Stimulated activated CD8-positive, alpha-beta memory T cell treated with anti-CD3 and anti-CD28 coated beads, Interleukin-15, amount 100 ng/mL, for 24 hours (primary cell): Measurements from ENCODE around the gene MRPL3.

ENCODE experiments used
- DNase-seq: peaks from one replicate; pipeline ENCODE4 v3.0.0-alpha.2; 2020; ENCODE audit warnings: low read depth

Gene MRPL3

GRCh38 chr3:131502530-131503319 lies at the start of gene MRPL3:
TSS of gene MRPL3 (minus strand) at chr3:131502971. CDS start at chr3:131502821, 150 bp downstream.
- DNase-seq: peak; percentile 63

- DNase-seq: no peak
These were observed 49.0 kb upstream of the MRPL3 start for GRCh38 chr3:131551761-131552160.

- no peak for DNase-seq
These were observed 48.0 kb upstream of the MRPL3 start for GRCh38 chr3:131550562-131551465.

DNA sequence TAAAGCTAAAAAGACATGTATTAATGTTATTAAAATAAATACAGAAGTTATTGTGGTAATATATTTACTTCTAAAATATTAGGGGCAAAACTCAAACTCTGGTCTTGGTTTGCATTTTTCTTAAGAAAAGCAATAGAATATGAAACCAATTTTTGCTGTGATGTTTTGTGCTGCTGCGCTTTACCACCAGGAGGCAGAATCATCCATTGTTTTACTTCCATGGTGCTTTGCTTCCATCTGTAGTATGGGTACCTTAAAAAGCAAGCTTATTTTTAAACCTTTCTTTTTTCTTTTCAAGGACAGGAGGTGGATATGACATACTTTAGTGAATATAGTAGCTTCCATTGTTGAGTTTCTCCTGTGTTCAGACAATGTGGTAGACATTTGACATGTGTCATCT lies 46.6 kb upstream of the MRPL3 start:
- no peak for DNase-seq

GRCh38 chr3:131547585-131547984 lies 44.8 kb upstream of the MRPL3 start:
- no peak for DNase-seq

- no peak for DNase-seq
These were observed 43.7 kb upstream of the MRPL3 start for GRCh38 chr3:131546441-131546840.

- DNase-seq: no peak
These were observed 41.8 kb upstream of the MRPL3 start for GRCh38 chr3:131544557-131544956.

GRCh38 chr3:131543714-131544113 lies 40.9 kb upstream of the MRPL3 start:
- DNase-seq: no peak

DNA sequence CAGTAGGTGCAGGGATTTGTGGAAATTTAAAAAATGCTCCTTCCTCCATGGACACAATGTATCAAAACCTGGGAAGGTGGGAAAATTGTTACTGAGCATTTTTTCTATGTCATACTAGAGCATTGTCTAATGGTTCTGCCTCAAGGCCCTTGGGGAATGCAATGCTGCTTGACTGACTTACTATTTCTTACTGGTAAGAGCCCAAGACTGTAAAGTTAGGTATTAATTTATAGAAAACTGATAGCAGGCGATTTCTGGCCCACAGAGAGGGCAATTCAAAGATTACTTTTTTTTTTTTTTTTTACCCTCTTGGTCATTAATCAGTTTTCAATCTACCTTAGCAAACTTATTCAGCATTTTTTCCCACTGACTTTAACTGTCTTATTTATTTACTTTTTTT lies 38.5 kb upstream of the MRPL3 start:
- DNase-seq: no peak

- no peak for DNase-seq
These were observed 38.0 kb upstream of the MRPL3 start for GRCh38 chr3:131540821-131541220.

- DNase-seq: no peak
These were observed 37.4 kb upstream of the MRPL3 start for GRCh38 chr3:131540143-131540542.

DNA sequence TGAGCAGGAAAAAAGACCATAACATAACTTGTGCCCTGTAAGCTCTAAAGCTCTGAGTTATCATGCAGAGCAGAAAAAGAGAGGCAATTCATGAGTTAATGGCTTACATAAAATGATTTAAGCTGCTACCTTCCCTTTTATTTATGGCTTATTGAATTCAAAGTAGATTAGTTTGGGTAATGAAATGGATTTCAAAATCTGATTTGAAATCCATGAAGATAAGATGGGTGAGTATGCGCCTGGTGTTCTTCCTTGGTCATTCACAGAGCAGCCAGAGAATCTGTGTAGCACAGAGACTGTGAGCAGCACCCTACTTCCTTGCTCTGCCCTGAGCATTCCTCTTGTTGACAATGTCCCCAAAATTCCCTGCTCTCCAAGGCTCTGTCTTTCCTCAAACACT lies 36.2 kb upstream of the MRPL3 start:
- DNase-seq: no peak

- no peak for DNase-seq
These were observed 34.8 kb upstream of the MRPL3 start for GRCh38 chr3:131537531-131537930.

DNA sequence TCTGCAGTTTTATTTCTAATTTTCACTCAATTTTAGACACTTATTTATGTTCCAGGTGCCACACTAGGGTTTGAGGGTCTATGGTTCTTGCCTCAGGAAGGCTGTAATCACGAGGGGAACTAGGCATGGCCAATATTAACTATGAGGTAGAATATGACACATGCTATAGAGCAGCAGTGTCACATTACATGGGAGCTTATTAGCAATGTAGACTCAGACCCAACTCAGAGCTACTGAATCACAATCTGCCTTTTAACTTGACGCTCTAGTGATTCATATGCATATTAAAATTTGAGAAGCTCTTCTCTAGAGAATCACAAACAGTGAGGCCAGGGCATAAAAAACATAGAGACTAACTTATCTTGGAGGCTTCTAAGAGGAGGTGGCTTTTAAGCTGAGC lies 32.8 kb upstream of the MRPL3 start:
- no peak for DNase-seq

DNA sequence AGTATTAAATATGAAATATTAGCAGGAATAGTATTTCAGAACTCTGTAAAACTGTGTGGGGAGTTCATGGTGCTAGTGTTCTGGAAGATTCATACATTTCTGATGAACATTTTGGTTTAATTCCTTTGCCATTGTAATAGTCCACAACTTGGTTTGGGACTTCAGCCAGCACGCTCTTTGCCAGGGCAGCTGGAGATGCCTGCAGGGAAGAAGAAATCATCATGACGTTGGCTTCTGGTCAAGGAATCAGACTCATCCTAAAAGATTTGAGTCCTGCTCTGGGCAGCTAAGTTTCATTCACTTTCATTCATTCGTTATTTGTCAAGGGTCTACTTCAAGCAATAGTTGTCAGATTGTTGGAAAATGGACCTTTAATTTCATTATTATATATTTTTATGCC lies 32.4 kb upstream of the MRPL3 start:
- no peak for DNase-seq

DNA sequence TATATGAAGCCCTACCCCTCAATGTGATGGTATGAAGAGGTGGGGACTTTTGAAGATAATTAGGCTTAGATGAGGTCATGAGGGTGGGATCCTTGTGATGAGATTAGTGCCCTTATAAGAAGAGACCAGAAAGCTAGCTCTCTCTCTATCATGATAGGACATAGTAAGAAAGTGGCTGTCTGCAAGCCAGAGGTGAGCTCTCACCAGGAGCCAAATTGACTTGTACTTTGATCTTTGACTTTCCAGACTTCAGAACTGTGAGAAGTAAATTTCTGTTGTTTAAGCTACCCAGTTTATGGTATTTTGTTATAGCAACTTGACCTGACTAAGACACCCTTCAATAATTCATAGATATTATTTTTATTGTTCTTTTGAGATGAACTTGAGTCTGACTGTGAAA lies 29.9 kb upstream of the MRPL3 start:
- DNase-seq: no peak

- DNase-seq: no peak
These were observed 28.1 kb upstream of the MRPL3 start for GRCh38 chr3:131530843-131531242.

- no peak for DNase-seq
These were observed 27.6 kb upstream of the MRPL3 start for GRCh38 chr3:131530388-131530787.

DNA sequence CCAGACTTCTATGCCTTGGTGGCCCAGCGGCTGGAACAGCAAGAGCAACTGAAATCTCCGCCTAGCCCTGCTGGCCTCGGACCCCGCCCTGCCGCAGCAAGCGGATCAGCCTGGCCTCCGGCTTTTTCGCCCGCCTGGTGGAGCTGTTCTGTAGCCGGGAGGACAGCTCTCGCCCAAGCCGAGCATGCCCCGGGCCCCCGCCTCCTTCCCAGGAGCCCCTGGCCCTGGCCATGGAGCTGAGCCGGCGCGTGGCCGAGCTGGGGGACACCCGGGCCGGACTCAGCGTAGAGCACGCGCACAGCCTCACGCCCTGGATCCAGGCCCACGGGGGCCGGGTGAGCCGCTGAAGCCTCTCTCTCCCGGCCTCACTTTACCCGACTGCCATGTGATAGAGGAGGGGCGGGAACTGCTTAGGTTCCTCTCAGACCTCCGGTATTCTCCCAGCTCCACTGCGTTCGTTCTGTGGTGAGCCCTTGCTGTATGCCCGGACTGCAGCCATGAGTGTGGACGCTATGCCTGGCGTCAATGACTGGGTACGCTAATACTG lies 24.1 kb upstream of the MRPL3 start:
- DNase-seq: no peak

GRCh38 chr3:131518680-131519079 lies 15.9 kb upstream of the MRPL3 start:
- DNase-seq: no peak

DNA sequence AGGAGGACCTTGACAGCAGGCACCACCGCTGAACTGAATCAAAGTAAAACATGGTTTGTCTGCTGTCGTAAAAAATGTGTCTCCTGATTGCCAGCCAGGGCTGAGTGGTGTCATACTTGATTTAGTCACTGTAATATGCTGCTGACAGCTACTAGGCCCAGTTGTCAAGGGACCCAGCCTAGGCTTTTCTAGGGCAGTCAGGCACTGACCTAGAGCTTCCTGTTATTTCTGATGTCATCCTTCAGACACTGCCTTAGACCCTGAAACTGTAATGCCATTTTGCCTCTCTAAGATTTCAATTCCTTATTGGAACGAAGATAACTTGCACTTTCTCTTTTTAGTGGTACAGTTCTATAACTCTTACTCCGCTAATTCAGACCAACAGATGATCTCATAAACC lies 2.6 kb upstream of the MRPL3 start:
- DNase-seq: no peak

DNA sequence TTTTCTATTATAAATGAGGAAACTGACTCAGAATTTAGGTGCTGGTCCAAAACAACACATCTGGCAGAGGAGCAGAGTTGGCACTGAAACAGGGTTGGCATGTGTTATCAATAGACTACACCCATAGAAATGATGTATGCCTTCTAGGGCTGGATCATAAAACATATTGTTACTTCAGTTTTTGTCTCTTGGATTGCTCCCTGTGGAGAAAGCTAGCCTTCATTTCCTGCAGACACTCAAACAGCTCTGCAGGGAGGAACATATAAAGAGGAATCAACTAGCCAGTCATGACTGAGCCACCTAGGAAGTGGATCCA lies 507 bp upstream of the MRPL3 start:
- DNase-seq: no peak

- DNase-seq: no peak
These were observed 822 bp downstream of the MRPL3 start for GRCh38 chr3:131501949-131502348.
